ENCODE results near the gene MON1A. TPM values are rescaled to one million over a fixed set of nuclear protein-coding genes. Genes with fewer than 3 reads are reported as not detected.

Gene MON1A
- total and polyA plus RNA-seq, 10 of the 15 experiments (the other 5 are each of a cell fraction or from before 2014, with no cell fraction given), result 1.3 to 10.5 (median 7.7) TPM

- WGBS (ENCODE audit: insufficient coverage, insufficient replicate concordance, low lambda C conversion rate, missing lambda C conversion rate), result 92% methylated on average over 44 of the region's 44 CpGs
- no TSS peak for BruUV-seq (replicated peaks)
- ChIA-PET CTCF (interaction anchor here (1.8 to 8.4 kb wide), 5 partner anchors 9 to 100 kb away, joined by 6 to 70 read pairs (median 28); partner anchors contain the start of gene INKA1), POLR2A (interaction anchor here (1.1 to 1.4 kb wide), 2 partner anchors 8 to 37 kb away, joined by 3 to 4 read pairs; partner anchors contain the start of gene RBM6), SMC1A (ENCODE audit: uncharacterized antibody, unreplicated experiment) (interaction anchor here (1.1 to 2.6 kb wide), 2 partner anchors 27 to 64 kb away, joined by 3 to 13 read pairs; partner anchors contain the start of gene MON1A), RAD21 (ENCODE audit: unreplicated experiment) (interaction anchor here (1.6 to 2.5 kb wide), 2 partner anchors 97 to 100 kb away, joined by 6 to 13 read pairs; partner anchors contain the start of gene INKA1)
- H3K4me3 ChIP-seq, result no peak overlapping the region
- no peaks in the 10 kb centered on the region for H3K36me3 ChIP-seq (ENCODE audit: control insufficient read depth in 2 of 2, insufficient read depth in 2 of 2, low read length in 1 of 2)
- H3K79me2 ChIP-seq (ENCODE audit: control insufficient read depth, insufficient read depth, low read length), result no peaks in the 10 kb centered on the region
- no peaks in the 10 kb centered on the region for H3K9me3 ChIP-seq (replicated peaks; ENCODE audit: control insufficient read depth, insufficient read depth, low read length)
- H3K4me2 ChIP-seq (ENCODE audit: control insufficient read depth, insufficient read depth), result peak overlapping the region; percentile 51
- H3K9ac ChIP-seq (ENCODE audit: control insufficient read depth, insufficient read depth, low read length), result no peak overlapping the region
- DNase-seq (ENCODE audit: low read depth, low spot score) (no peak), ATAC-seq (no peak), FAIRE-seq (no peak)
- in situ Hi-C loops (cut with MboI) (no loop called here), intact Hi-C loops (cut with micrococcal nuclease; ENCODE audit: unreplicated experiment) (no loop called here)
- H4K20me1 ChIP-seq (ENCODE audit: control insufficient read depth, insufficient read depth), result no peaks in the 10 kb centered on the region
- H2AFZ ChIP-seq (ENCODE audit: control insufficient read depth, low read depth, low read length), result peak overlapping the region; percentile 41; the same call in 1 of the 2 replicates
- H3K4me1 ChIP-seq (ENCODE audit: control insufficient read depth, insufficient read depth, low read length), result peaks cover 25% of the 10 kb centered on the region
- no peaks in the 10 kb centered on the region for H3K27me3 ChIP-seq (replicated peaks in 1 of 2; ENCODE audit: control insufficient read depth in 2 of 2, insufficient read depth in 2 of 2, low read length in 1 of 2)
- H3K27ac ChIP-seq (ENCODE audit: control insufficient read depth, insufficient read depth), result peak overlapping the region; percentile 46; the same call in 1 of the 2 replicates
- no peak for TF ChIP-seq POLR2AphosphoS5 (IDR thresholded peaks at IDR 0.05; ENCODE audit: low read length)
- TF ChIP-seq REST (IDR thresholded peaks at IDR 0.05; ENCODE audit: low read depth, low read length), result no peak
- no peak for TF ChIP-seq ASH2L (IDR thresholded peaks at IDR 0.05; ENCODE audit: borderline replicate concordance, low read depth)
- TF ChIP-seq USF2 (IDR thresholded peaks at IDR 0.05; ENCODE audit: borderline replicate concordance, low read depth, low read length), result no peak
- no peak for TF ChIP-seq JUND (IDR thresholded peaks at IDR 0.05; ENCODE audit: low read depth, low read length)
- no peak for TF ChIP-seq ZBTB4 (CRISPR knock-in tag; IDR thresholded peaks at IDR 0.05)
- no peak for TF ChIP-seq ELK1 (IDR thresholded peaks at IDR 0.05; ENCODE audit: low read depth, low read length)
- TF ChIP-seq MXI1 (IDR thresholded peaks at IDR 0.05; ENCODE audit: low read depth, low read length), result no peak
- no peak for TF ChIP-seq LARP7 (IDR thresholded peaks at IDR 0.05)
- TF ChIP-seq RAD21 (IDR thresholded peaks at IDR 0.05; ENCODE audit: insufficient read depth, low read depth, low read length), result no peak
- TF ChIP-seq PAX8 (IDR thresholded peaks at IDR 0.05), result no peak
- no peak for TF ChIP-seq JUNB (IDR thresholded peaks at IDR 0.05)
- TF ChIP-seq ZSCAN29 (IDR thresholded peaks at IDR 0.05), result no peak
- no peak for TF ChIP-seq NR2C1 (IDR thresholded peaks at IDR 0.05)
Observed at GRCh38 chr3:49902511-49903345, 26.9 kb downstream of the MON1A start.
